K562 (cell line): Measurements from ENCODE around the gene CRK. TPM values are rescaled to one million over a fixed set of nuclear protein-coding genes. Genes with fewer than 3 reads are reported as not detected.

Source experiments
- ATAC-seq: fragments of 200-7000 bp; cut with Tn5 transposase; 3 replicates; pipeline ENCODE4 v1.9.1; 2020; ENCODE audit warnings: moderate library complexity
- BruUV-seq: library from RNA; stranded (reverse); fragments of 400-500 nt; replicated peaks from 2 replicates; lab custom pipeline; 2021; lab: Mats Ljungman, UMichigan
- CTCF ChIA-PET: fragments of 300-600 bp; formaldehyde crosslinking; extraction: SDS; loops from one replicate; lab custom pipeline; 2021; ENCODE audit warnings: low intra/inter-chr PET ratio; lab: Yijun Ruan, JAX
- POLR2A ChIA-PET: fragments of 300-600, 350-650 bp; sonication (Branson Sonifier 250); formaldehyde crosslinking; extraction: SDS; loops from one replicate; lab custom pipeline; 2021; ENCODE audit warnings: antibody characterized with exemption, inconsistent platforms; lab: Yijun Ruan, JAX
- DNase-seq, 4 experiments: peaks; one replicate each; pipeline versions ENCODE4 v3.0.0 to v3.0.0-alpha.2; 2011 to 2018; ENCODE audit warnings: low spot score in 3 of 4, mixed read lengths in 3 of 4; ENCODE audit errors: extremely low read depth in 1 of 4
- FAIRE-seq: peaks from 2 replicates; lab custom pipeline; 2011; peaks lifted over from hg19 to GRCh38; lab: Jason Lieb, UNC
- H2AFZ ChIP-seq: 2 replicates; pipeline ENCODE4 v1.6.0; 2011; ENCODE audit warnings: low read depth, low read length, control low read depth, inconsistent platforms
- H3K27ac ChIP-seq: fragments of 200-600 bp; 3 replicates; pipeline ENCODE4 v1.8.0; 2011; ENCODE audit warnings: low read depth, mild to moderate bottlenecking, control low read depth, inconsistent platforms, low read length, moderate library complexity, mixed read lengths; ENCODE audit errors: extremely low read depth
- H3K27me3 ChIP-seq, 2 experiments: fragments of 300-600 bp in 1 of 2; 2 replicates in 1 of 2; 3 replicates in 1 of 2; pipeline versions ENCODE4 v1.6.0 to v1.8.0; 2011; ENCODE audit warnings: inconsistent platforms in 2 of 2, low read length in 2 of 2, mild to moderate bottlenecking in 1 of 2, mixed read lengths in 1 of 2, moderate library complexity in 1 of 2; ENCODE audit not compliant: control insufficient read depth in 2 of 2, insufficient read depth in 2 of 2
- H3K36me3 ChIP-seq: fragments of 300-600 bp; 3 replicates; pipeline ENCODE4 v1.8.0; 2011; ENCODE audit warnings: mild to moderate bottlenecking, low read length, inconsistent platforms; ENCODE audit not compliant: control insufficient read depth, insufficient read depth
- H3K4me1 ChIP-seq, 2 experiments: fragments of 200-600 bp in 1 of 2; replicated peaks in 1 of 2; 2 replicates in 1 of 2; 3 replicates in 1 of 2; pipeline versions ENCODE4 v1.5.1 to v1.8.0; 2011; ENCODE audit warnings: inconsistent platforms in 2 of 2, low read length in 2 of 2, mild to moderate bottlenecking in 1 of 2, mixed read lengths in 1 of 2, moderate library complexity in 1 of 2; ENCODE audit not compliant: control insufficient read depth in 2 of 2, insufficient read depth in 2 of 2
- H3K4me2 ChIP-seq: 2 replicates; pipeline ENCODE4 v1.6.1; 2011; ENCODE audit warnings: low read length, control low read depth, inconsistent platforms, mixed read lengths; ENCODE audit not compliant: insufficient read depth
- H3K4me3 ChIP-seq: fragments of 200-600 bp; sonication (generic), shearing (Covaris generic); 2 replicates; pipeline ENCODE4 v1.5.1; 2016; ENCODE audit warnings: control low read depth, inconsistent platforms
- H3K79me2 ChIP-seq: fragments of 200-600 bp; 3 replicates; pipeline ENCODE4 v1.8.0; 2011; ENCODE audit warnings: low read length, inconsistent platforms; ENCODE audit not compliant: control insufficient read depth, insufficient read depth
- H3K9ac ChIP-seq, 2 experiments: 2 replicates each; pipeline versions ENCODE4 v1.6.0 to v1.6.1; 2011; ENCODE audit warnings: low read depth in 2 of 2, low read length in 2 of 2, control low read depth in 1 of 2, inconsistent platforms in 1 of 2, mild to moderate bottlenecking in 1 of 2, mixed read lengths in 1 of 2; ENCODE audit not compliant: insufficient read depth in 1 of 2
- H3K9me1 ChIP-seq: one replicate; pipeline ENCODE4 v1.6.0; 2011; ENCODE audit warnings: inconsistent platforms, mild to moderate bottlenecking, low read length, moderate library complexity; ENCODE audit not compliant: control insufficient read depth, insufficient read depth
- H3K9me3 ChIP-seq: replicated peaks from 2 replicates; pipeline ENCODE4 v1.5.1; 2011; ENCODE audit warnings: low read depth, low read length, inconsistent platforms; ENCODE audit not compliant: control insufficient read depth, insufficient read depth
- H4K20me1 ChIP-seq: replicated peaks from 2 replicates; pipeline ENCODE4 v1.6.1; 2011; ENCODE audit warnings: low read length, inconsistent platforms, mixed read lengths; ENCODE audit not compliant: control insufficient read depth, insufficient read depth
- ASH1L ChIP-seq: fragments of 450-650 bp; IDR thresholded peaks from 2 replicates; pipeline ENCODE4 v1.6.1; 2018; ENCODE audit warnings: borderline replicate concordance, mild to moderate bottlenecking, low read depth; ENCODE audit not compliant: partially characterized antibody
- E2F3 ChIP-seq: fragments of 250-450 bp; sonication (Bioruptor Pico); IDR thresholded peaks from 2 replicates; pipeline ENCODE4 v1.4.0; 2020; ENCODE audit warnings: mild to moderate bottlenecking
- FOXA3 ChIP-seq, 2 experiments: fragments of 450-650 bp in 1 of 2; sonication (generic) in 1 of 2; formaldehyde crosslinking; IDR thresholded peaks in 1 of 2; conservative IDR thresholded peaks in 1 of 2; 2 replicates each; pipeline versions ENCODE4 v1.4.0 to v1.8.0; 2020 to 2022; ENCODE audit warnings: mild to moderate bottlenecking in 2 of 2, missing genetic modification reagents in 1 of 2
- HMBOX1 ChIP-seq: sonication (generic); IDR thresholded peaks from 2 replicates; pipeline ENCODE4 v1.6.1; 2016
- MAFF ChIP-seq: IDR thresholded peaks from 2 replicates; pipeline ENCODE4 v1.6.1; 2012; ENCODE audit warnings: low read length, improper control_type of control experiment
- SFPQ ChIP-seq: fragments of 200-400 bp; formaldehyde crosslinking; IDR thresholded peaks from 2 replicates; pipeline ENCODE4 v1.6.1; 2017; ENCODE audit warnings: mild to moderate bottlenecking, low read depth, low read length, moderate library complexity
- XRCC5 ChIP-seq: fragments of 200-400 bp; formaldehyde crosslinking; IDR thresholded peaks from 2 replicates; pipeline ENCODE4 v1.6.1; 2017; ENCODE audit warnings: low read depth, mild to moderate bottlenecking, low read length
- ZNF511 ChIP-seq: sonication (generic); formaldehyde crosslinking; IDR thresholded peaks from 2 replicates; pipeline ENCODE4 v1.8.0; 2022; ENCODE audit warnings: mild to moderate bottlenecking, missing genetic modification reagents
- ZNF644 ChIP-seq: fragments of 200-800 bp; sonication (Bioruptor generic); IDR thresholded peaks from 2 replicates; pipeline ENCODE4 v1.6.1; 2016; ENCODE audit warnings: low read depth, missing genetic modification characterization, missing compliant biosample characterization
- ZNF699 ChIP-seq: fragments of 250-450 bp; sonication (Bioruptor Pico); IDR thresholded peaks from 2 replicates; pipeline ENCODE4 v1.8.0; 2021; ENCODE audit warnings: mild to moderate bottlenecking, moderate library complexity; ENCODE audit not compliant: insufficient replicate concordance
- WGBS: fragments of 100-300 bp; shearing (Covaris generic); methylation state at CpG from one replicate; pipeline ENCODE4 v1.1.6; 2016; ENCODE audit warnings: low coverage, mixed read lengths; ENCODE audit not compliant: insufficient coverage; ENCODE audit errors: missing lambda C conversion rate; 5-methylcytosine and 5-hydroxymethylcytosine counted together
- in situ Hi-C: fragments of 300-500 bp; cut with MboI; formaldehyde crosslinking; loops from 4 replicates; pipeline ENCODE4 v1.15.0; 2018; ENCODE audit warnings: inconsistent platforms, mixed read lengths
- intact Hi-C: fragments of 100-400 bp; cut with micrococcal nuclease; formaldehyde crosslinking; loops from 2 replicates; pipeline ENCODE4 v1.14.2; 2022
- polyA plus RNA-seq, 8 experiments: library from polyadenylated mRNA; depleted of rRNA in 4 of 8; stranded (reverse) in 5 of 8; unstranded in 3 of 8; fragments of >200 nt; fragmentation: Nextera tagmentation in 2 of 8; fragmentation: Illumina TruSeq in 1 of 8; extraction: Ambion mirVana in 2 of 8; extraction: Trizol in 1 of 8; gene quantifications; 2 replicates each; pipeline versions ENCODE4 v1.2.1 to v1.2.3, GENCODE V29; 2011 to 2014; ENCODE audit warnings: inconsistent platforms in 1 of 8, missing spikeins in 1 of 8
- total RNA-seq, 7 experiments: library from RNA; depleted of rRNA in 6 of 7; stranded (reverse); fragments of >200 nt in 6 of 7; fragmentation: Illumina TruSeq in 2 of 7; extraction: Trizol in 2 of 7; gene quantifications; 2 replicates each; pipeline versions ENCODE4 v1.2.1 to v1.2.3, GENCODE V29; 2011 to 2021; ENCODE audit warnings: low replicate concordance in 1 of 7

Gene CRK
- total and polyA plus RNA-seq, 9 of the 15 experiments (the other 6 are each of a cell fraction or from before 2014, with no cell fraction given), result 13.1 to 40.2 (median 26.1) TPM

- H3K36me3 ChIP-seq, result peaks cover 72% of the 10 kb centered on the region
- ChIA-PET CTCF (no interaction called here), POLR2A (interaction anchor here (0.6 to 1.0 kb wide), 3 partner anchors 17 to 40 kb away, joined by 3 read pairs; no protein-coding TSS in a partner anchor)
- no peak for TF ChIP-seq ZNF644 (tag)
- peak; percentile 79 for TF ChIP-seq HMBOX1
- TF ChIP-seq, all 486 proteins: peak for 1
- no peaks in the 10 kb centered on the region for H3K9me1 ChIP-seq
- no peak overlapping the region for H3K4me3 ChIP-seq
- H3K9ac ChIP-seq, result no peak overlapping the region
- H4K20me1 ChIP-seq, result peaks cover 59% of the 10 kb centered on the region
- no peaks in the 10 kb centered on the region for H3K9me3 ChIP-seq
- in situ Hi-C loops, result no loop called here
- ATAC-seq (no peak), FAIRE-seq (no peak), DNase-seq (no peak)
- H3K27ac ChIP-seq, result no peak overlapping the region
- H3K4me1 ChIP-seq, result no peaks in the 10 kb centered on the region; a peak in 3 of 5 replicates
- intact Hi-C loops, result no loop called here
- H2AFZ ChIP-seq, result no peak overlapping the region
- 70% methylated on average over 10 of the region's 10 CpGs for WGBS
- no TSS peak for BruUV-seq
- no peaks in the 10 kb centered on the region for H3K27me3 ChIP-seq
- H3K79me2 ChIP-seq, result peaks cover 99% of the 10 kb centered on the region
- no peak overlapping the region for H3K4me2 ChIP-seq
Observed at GRCh38 chr17:1374431-1375177, 81.4 kb downstream of the CRK start.

GRCh38 chr17:1373707-1374237, 82.3 kb downstream of the CRK start:
- intact Hi-C loops, result no loop called here
- POLR2A ChIA-PET, result interaction anchor here (0.6 to 1.0 kb wide), 3 partner anchors 18 to 39 kb away, joined by 3 read pairs; no protein-coding TSS in a partner anchor
- H3K36me3 ChIP-seq, result peaks cover 65% of the 10 kb centered on the region
- BruUV-seq, result no TSS peak
- CTCF ChIA-PET, result no interaction called here
- peaks cover 99% of the 10 kb centered on the region for H3K79me2 ChIP-seq
- DNase-seq, result no peak
- FAIRE-seq, result no peak
- no peaks in the 10 kb centered on the region for H3K9me1 ChIP-seq
- no peaks in the 10 kb centered on the region for H3K27me3 ChIP-seq
- no peaks in the 10 kb centered on the region for H3K9me3 ChIP-seq
- no peak overlapping the region for H3K27ac ChIP-seq
- no peak overlapping the region for H3K4me3 ChIP-seq
- 87% methylated on average over 8 of the region's 9 CpGs for WGBS
- H3K9ac ChIP-seq, result no peak overlapping the region
- no peak for ATAC-seq
- no peaks in the 10 kb centered on the region; a peak in 3 of 5 replicates for H3K4me1 ChIP-seq
- no peak overlapping the region for H3K4me2 ChIP-seq
- in situ Hi-C loops, result no loop called here
- H4K20me1 ChIP-seq, result peaks cover 54% of the 10 kb centered on the region
- no peak overlapping the region for H2AFZ ChIP-seq
- TF ChIP-seq XRCC5, result no peak
- TF ChIP-seq ASH1L, result no peak
- TF ChIP-seq FOXA3 (CRISPR knock-in tag; conservative IDR thresholded peaks at IDR 0.05 in 1 of 2, IDR thresholded peaks at IDR 0.05 in 1 of 2), result no peak
- TF ChIP-seq MAFF, result no peak
- TF ChIP-seq ZNF699, result no peak
- TF ChIP-seq E2F3 (CRISPR knock-in tag), result no peak
- TF ChIP-seq SFPQ, result no peak
- TF ChIP-seq ZNF511, result no peak
